ENCODE data around the gene TEX54. TPM values are rescaled to one million over a fixed set of nuclear protein-coding genes. Genes with fewer than 3 reads are reported as not detected.

The TEX54 gene
- total and polyA plus RNA-seq, 2 of the 13 experiments (the other 11 are each of a cell fraction or from before 2014, with no cell fraction given) = not detected

GRCh38 chr11:62841361-62842170, 8.9 kb upstream of the TEX54 start (continued):
- TF ChIP-seq CSRNP2 (CRISPR knock-in tag; conservative IDR thresholded peaks at IDR 0.05; ENCODE audit: low read depth) (peak; percentile 95), ZNF678 (CRISPR knock-in tag; IDR thresholded peaks at IDR 0.05) (0 out of 2 replicates have a peak, but pooled peaks have one; percentile 60), ZNF761 (CRISPR knock-in tag; conservative IDR thresholded peaks at IDR 0.05) (0 out of 2 replicates have a peak, but pooled peaks have one; percentile 34), ADNP (CRISPR knock-in tag; IDR thresholded peaks at IDR 0.05) (no peak), ARID2 (CRISPR knock-in tag; IDR thresholded peaks at IDR 0.05; ENCODE audit: borderline replicate concordance) (peak; percentile 79; the same call in 1 of the 2 replicates), IRF2 (CRISPR knock-in tag; IDR thresholded peaks at IDR 0.05) (peak; percentile 99), ZNF276 (CRISPR knock-in tag; IDR thresholded peaks at IDR 0.05; ENCODE audit: low read depth) (peak; percentile 29; the same call in 1 of the 2 replicates), MAF1 (CRISPR knock-in tag; IDR thresholded peaks at IDR 0.05; ENCODE audit: borderline replicate concordance) (peak; percentile 89; the same call in 1 of the 2 replicates), DNMT1 (CRISPR knock-in tag; IDR thresholded peaks at IDR 0.05) (no peak), ZBTB20 (CRISPR knock-in tag; IDR thresholded peaks at IDR 0.05; ENCODE audit: borderline replicate concordance, low read depth) (peak; percentile 75), HIVEP1 (CRISPR knock-in tag; IDR thresholded peaks at IDR 0.05) (no peak), JUN (CRISPR knock-in tag; IDR thresholded peaks at IDR 0.05) (0 out of 2 replicates have a peak, but pooled peaks have one; percentile 52), BCL3 (CRISPR knock-in tag; IDR thresholded peaks at IDR 0.05) (no peak), ARNTL (CRISPR knock-in tag; IDR thresholded peaks at IDR 0.05) (no peak), AHR (CRISPR knock-in tag; IDR thresholded peaks at IDR 0.05) (0 out of 2 replicates have a peak, but pooled peaks have one; percentile 65), HNF4G (IDR thresholded peaks at IDR 0.05; ENCODE audit: borderline replicate concordance, low read depth, low read length) (peak; percentile 36; the same call in 1 of the 2 replicates), HNF4G (CRISPR knock-in tag; IDR thresholded peaks at IDR 0.05; ENCODE audit: borderline replicate concordance, low read depth) (0 out of 2 replicates have a peak, but pooled peaks have one; percentile 58), ZNF562 (CRISPR knock-in tag; IDR thresholded peaks at IDR 0.05; ENCODE audit: borderline replicate concordance) (peak; percentile 95), MED8 (CRISPR knock-in tag; IDR thresholded peaks at IDR 0.05; ENCODE audit: insufficient replicate concordance) (peak; percentile 100)
- TF ChIP-seq, protein P1, sequence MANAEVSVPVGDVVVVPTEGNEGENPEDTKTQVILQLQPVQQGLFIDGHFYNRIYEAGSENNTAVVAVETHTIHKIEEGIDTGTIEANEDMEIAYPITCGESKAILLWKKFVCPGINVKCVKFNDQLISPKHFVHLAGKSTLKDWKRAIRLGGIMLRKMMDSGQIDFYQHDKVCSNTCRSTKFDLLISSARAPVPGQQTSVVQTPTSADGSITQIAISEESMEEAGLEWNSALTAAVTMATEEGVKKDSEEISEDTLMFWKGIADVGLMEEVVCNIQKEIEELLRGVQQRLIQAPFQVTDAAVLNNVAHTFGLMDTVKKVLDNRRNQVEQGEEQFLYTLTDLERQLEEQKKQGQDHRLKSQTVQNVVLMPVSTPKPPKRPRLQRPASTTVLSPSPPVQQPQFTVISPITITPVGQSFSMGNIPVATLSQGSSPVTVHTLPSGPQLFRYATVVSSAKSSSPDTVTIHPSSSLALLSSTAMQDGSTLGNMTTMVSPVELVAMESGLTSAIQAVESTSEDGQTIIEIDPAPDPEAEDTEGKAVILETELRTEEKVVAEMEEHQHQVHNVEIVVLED (CRISPR knock-in tag; IDR thresholded peaks at IDR 0.05; ENCODE audit: borderline replicate concordance) = peak; percentile 64
- TF ChIP-seq, protein P2, sequence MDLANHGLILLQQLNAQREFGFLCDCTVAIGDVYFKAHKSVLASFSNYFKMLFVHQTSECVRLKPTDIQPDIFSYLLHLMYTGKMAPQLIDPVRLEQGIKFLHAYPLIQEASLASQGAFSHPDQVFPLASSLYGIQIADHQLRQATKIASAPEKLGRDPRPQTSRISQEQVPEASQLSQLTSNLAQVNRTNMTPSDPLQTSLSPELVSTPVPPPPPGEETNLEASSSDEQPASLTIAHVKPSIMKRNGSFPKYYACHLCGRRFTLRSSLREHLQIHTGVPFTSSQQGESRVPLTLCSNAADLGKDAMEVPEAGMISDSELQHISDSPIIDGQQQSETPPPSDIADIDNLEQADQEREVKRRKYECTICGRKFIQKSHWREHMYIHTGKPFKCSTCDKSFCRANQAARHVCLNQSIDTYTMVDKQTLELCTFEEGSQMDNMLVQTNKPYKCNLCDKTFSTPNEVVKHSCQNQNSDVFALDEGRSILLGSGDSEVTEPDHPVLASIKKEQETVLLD (CRISPR knock-in tag; IDR thresholded peaks at IDR 0.05; ENCODE audit: low read depth) = peak; percentile 86
